CD4-positive, alpha-beta T cell (primary cell): ENCODE data around the gene RPL27A. TPM values are rescaled to one million over a fixed set of nuclear protein-coding genes. Genes with fewer than 3 reads are reported as not detected.

Experiments used
- ATAC-seq: fragments of 200-7000 bp; cut with Tn5 transposase; one replicate; pipeline ENCODE4 v1.10.0; 2022; ENCODE audit warnings: mild to moderate bottlenecking; ENCODE audit not compliant: poor library complexity
- CTCF ChIA-PET: fragments of 350-600 bp; sonication (Branson Sonifier 250); formaldehyde crosslinking; loops from one replicate; lab custom pipeline; 2021; ENCODE audit warnings: antibody characterized with exemption, inconsistent platforms; lab: Charles Lee
- POLR2A ChIA-PET: fragments of 350-600 bp; sonication (Branson Sonifier 250); formaldehyde crosslinking; loops from one replicate; lab custom pipeline; 2021; ENCODE audit warnings: antibody characterized with exemption, inconsistent platforms; lab: Charles Lee
- DNase-seq, 14 experiments: peaks; one replicate each; pipeline ENCODE4 v3.0.0-alpha.2; 2013 to 2020; ENCODE audit warnings: mixed read lengths in 2 of 14
- H3K27ac ChIP-seq, 2 donors: one replicate each; pipeline versions ENCODE4 v1.5.1 to v1.7.0; 2013; ENCODE audit warnings: low read length in 2 of 2, low read depth in 1 of 2, mild to moderate bottlenecking in 1 of 2
- H3K27me3 ChIP-seq, 2 experiments: 1 replicate in 1 of 2; 2 replicates in 1 of 2; pipeline versions ENCODE4 v1.6.1 to v1.7.0; 2013; ENCODE audit warnings: low read length in 2 of 2, control low read depth in 1 of 2, mild to moderate bottlenecking in 1 of 2, moderate library complexity in 1 of 2; ENCODE audit not compliant: insufficient read depth in 2 of 2, control insufficient read depth in 1 of 2
- H3K36me3 ChIP-seq: one replicate; pipeline ENCODE4 v1.6.1; 2013; ENCODE audit warnings: low read length, control low read depth; ENCODE audit not compliant: insufficient read depth
- H3K4me1 ChIP-seq: one replicate; pipeline ENCODE4 v1.6.1; 2013; ENCODE audit warnings: low read length, control low read depth; ENCODE audit not compliant: insufficient read depth
- H3K4me3 ChIP-seq: one replicate; pipeline ENCODE4 v1.5.1; 2013; ENCODE audit warnings: mild to moderate bottlenecking, low read length, moderate library complexity
- H3K9me3 ChIP-seq, 2 experiments: 1 replicate in 1 of 2; 2 replicates in 1 of 2; pipeline versions ENCODE4 v1.6.1 to v1.7.0; 2013; ENCODE audit warnings: low read length in 2 of 2, mild to moderate bottlenecking in 2 of 2, control low read depth in 1 of 2, moderate library complexity in 1 of 2; ENCODE audit not compliant: control insufficient read depth in 1 of 2, insufficient read depth in 1 of 2
- H3K27ac Mint-ChIP-seq: one replicate; pipeline ENCODE4 v1.8.0; 2020; ENCODE audit warnings: mixed read lengths
- H3K27me3 Mint-ChIP-seq: one replicate; pipeline ENCODE4 v1.8.0; 2021; ENCODE audit warnings: mixed read lengths
- H3K36me3 Mint-ChIP-seq: one replicate; pipeline ENCODE4 v1.8.0; 2021; ENCODE audit warnings: low read depth, mixed read lengths
- H3K4me1 Mint-ChIP-seq: one replicate; pipeline ENCODE4 v1.8.0; 2021; ENCODE audit warnings: low read depth, mixed read lengths
- H3K4me3 Mint-ChIP-seq: one replicate; pipeline ENCODE4 v1.8.0; 2020; ENCODE audit warnings: mild to moderate bottlenecking, mixed read lengths
- H3K9me3 Mint-ChIP-seq: one replicate; pipeline ENCODE4 v1.8.0; 2020; ENCODE audit warnings: mixed read lengths
- intact Hi-C, 2 experiments: fragments of 100-400 bp; cut with DNase I in 1 of 2; cut with micrococcal nuclease in 1 of 2; formaldehyde crosslinking; loops; one replicate each; pipeline versions ENCODE4 v1.15.1 to v1.9.0; 2023 to 2025; cut with DNase I, micrococcal nuclease
- total RNA-seq, 174 experiments: library from RNA in 2 of 174; stranded (reverse) in 2 of 174; gene quantifications; one replicate each; pipeline ENCODE4 v1.2.3 and lab custom pipeline; 2021 to 2026
- TF ChIP-seq, protein P1 (sequence below): fragments of 200-600 bp; IDR thresholded peaks from one replicate; pipeline ENCODE4 v1.8.0; 2022; ENCODE audit warnings: antibody characterized with exemption, mild to moderate bottlenecking

The RPL27A gene
- total RNA-seq, 2 experiments from 2014 or later, result 1,667 to 1,721 TPM

DNA sequence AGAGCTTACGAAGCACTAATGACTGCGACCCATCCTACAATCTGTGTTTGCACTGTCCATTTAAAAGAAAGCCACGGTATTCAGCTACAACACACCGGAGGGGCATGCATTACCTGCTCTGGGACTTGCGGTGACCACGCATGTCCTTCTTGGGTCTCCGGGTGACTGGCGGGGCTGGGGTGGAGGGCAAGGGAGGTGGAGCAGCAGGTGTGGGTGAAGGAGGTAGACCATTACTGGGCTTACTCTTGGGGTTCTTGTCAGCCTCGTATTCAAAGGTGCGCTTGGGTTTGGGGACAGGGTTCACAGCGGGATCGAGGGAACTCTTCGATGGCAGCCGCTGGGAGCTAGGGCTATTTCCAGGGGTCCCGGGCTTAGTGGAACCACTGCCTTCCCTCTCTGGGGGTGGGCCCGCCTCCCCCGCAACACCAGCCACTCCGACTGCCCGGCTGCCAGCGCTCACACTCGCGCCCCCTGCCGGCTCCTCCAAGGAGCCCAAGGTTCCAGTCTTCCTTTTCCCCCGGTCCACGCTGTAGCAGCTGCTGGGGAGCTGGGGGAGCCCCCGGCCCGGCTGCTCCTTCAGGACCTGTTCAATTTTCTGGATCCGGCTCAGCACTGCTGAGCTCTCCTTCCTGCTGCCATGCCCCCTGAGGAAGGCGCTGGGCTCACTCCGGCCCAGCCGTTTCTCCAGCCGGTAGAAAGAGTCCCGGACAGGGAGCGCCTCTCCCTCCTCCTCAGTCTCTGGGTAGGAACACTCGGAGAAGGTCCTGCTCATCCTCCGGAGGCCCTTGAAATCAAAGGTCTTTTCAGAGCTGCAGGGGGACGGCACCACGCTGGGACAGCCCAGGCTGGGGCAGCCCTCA, 47.5 kb downstream of the RPL27A start:
- Mint-ChIP-seq H3K4me3 (no peak overlapping the region), H3K27ac (no peak overlapping the region), H3K27me3 (peaks cover 5% of the 10 kb centered on the region), H3K9me3 (no peaks in the 10 kb centered on the region), H3K36me3 (no peaks in the 10 kb centered on the region), H3K4me1 (no peaks in the 10 kb centered on the region)
- H3K9me3 ChIP-seq, result no peaks in the 10 kb centered on the region
- ATAC-seq, result no peak
- POLR2A ChIA-PET, result no interaction called here
- no peaks in the 10 kb centered on the region for H3K27me3 ChIP-seq
- no peak for DNase-seq
- intact Hi-C loops, result no loop called here
- CTCF ChIA-PET, result no interaction called here
- TF ChIP-seq, protein P1, sequence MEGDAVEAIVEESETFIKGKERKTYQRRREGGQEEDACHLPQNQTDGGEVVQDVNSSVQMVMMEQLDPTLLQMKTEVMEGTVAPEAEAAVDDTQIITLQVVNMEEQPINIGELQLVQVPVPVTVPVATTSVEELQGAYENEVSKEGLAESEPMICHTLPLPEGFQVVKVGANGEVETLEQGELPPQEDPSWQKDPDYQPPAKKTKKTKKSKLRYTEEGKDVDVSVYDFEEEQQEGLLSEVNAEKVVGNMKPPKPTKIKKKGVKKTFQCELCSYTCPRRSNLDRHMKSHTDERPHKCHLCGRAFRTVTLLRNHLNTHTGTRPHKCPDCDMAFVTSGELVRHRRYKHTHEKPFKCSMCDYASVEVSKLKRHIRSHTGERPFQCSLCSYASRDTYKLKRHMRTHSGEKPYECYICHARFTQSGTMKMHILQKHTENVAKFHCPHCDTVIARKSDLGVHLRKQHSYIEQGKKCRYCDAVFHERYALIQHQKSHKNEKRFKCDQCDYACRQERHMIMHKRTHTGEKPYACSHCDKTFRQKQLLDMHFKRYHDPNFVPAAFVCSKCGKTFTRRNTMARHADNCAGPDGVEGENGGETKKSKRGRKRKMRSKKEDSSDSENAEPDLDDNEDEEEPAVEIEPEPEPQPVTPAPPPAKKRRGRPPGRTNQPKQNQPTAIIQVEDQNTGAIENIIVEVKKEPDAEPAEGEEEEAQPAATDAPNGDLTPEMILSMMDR, result no peak
- H3K4me1 ChIP-seq, result no peaks in the 10 kb centered on the region
- no peaks in the 10 kb centered on the region for H3K36me3 ChIP-seq
- no peak overlapping the region for H3K27ac ChIP-seq
- H3K4me3 ChIP-seq, result no peak overlapping the region

DNA sequence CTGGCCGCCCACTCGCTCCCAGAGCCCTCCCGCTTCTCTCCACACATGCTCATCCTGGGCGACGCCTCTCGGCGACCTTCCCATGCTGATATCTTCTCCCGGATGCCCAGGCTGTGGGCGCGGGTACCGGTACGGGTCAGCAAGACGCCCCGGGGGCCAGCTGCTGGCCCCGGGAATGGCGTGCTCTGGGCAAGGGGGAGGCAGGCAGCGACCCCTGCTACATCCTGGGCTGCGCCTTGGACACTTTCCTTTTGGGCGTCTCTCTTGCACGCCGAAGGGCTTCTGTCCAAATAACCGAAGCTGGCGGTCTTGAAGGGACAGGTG, 48.1 kb downstream of the RPL27A start:
- Histone ChIP-seq H3K4me3 (no peak overlapping the region), H3K27me3 (no peaks in the 10 kb centered on the region), H3K27ac (no peak overlapping the region), H3K4me1 (no peaks in the 10 kb centered on the region), H3K9me3 (no peaks in the 10 kb centered on the region), H3K36me3 (no peaks in the 10 kb centered on the region)
- Mint-ChIP-seq H3K4me3 (no peak overlapping the region), H3K4me1 (no peaks in the 10 kb centered on the region), H3K36me3 (no peaks in the 10 kb centered on the region), H3K9me3 (no peaks in the 10 kb centered on the region), H3K27ac (no peak overlapping the region), H3K27me3 (peaks cover 5% of the 10 kb centered on the region)
- ATAC-seq (no peak), DNase-seq (no peak)
- ChIA-PET CTCF (no interaction called here), POLR2A (no interaction called here)
- intact Hi-C loops, result no loop called here
- TF ChIP-seq, protein P1, result no peak

DNA sequence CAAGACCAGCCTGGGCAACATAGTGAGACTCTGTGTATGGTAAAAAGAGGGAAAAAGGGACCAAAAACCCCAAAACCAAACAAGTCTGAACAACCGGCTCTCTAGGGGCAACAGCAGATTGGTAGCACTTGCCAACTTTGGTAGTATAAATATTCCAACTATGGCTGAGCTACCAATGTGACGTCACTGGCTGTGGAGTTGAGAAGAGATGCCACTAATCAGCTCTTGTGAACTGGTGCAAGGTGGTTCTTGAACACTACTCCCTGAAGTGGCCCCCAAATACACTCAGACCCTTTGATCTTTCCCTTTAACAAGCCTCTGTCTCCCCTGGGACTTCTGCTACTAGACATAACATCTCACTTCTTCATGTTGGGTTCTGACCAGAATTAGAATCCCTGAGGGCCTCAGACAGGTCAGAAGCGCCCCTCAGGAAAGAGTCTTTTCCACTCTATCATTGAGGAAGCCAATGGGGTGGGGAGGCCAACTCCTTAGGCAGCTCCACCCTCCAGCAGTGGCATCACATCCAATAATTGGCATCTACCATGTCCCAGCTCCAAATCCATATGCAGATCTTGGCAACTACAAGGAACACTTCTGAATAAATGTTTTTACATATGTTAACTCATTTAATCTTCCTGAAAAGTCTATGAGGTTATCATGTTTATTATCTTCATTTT, 49.2 kb downstream of the RPL27A start:
- no peaks in the 10 kb centered on the region for H3K4me1 Mint-ChIP-seq
- no peaks in the 10 kb centered on the region for H3K36me3 ChIP-seq
- POLR2A ChIA-PET, result no interaction called here
- no peak overlapping the region for H3K27ac Mint-ChIP-seq
- ATAC-seq (no peak), DNase-seq (no peak)
- H3K9me3 ChIP-seq, result no peaks in the 10 kb centered on the region
- no peaks in the 10 kb centered on the region for H3K36me3 Mint-ChIP-seq
- H3K4me1 ChIP-seq, result no peaks in the 10 kb centered on the region
- no peaks in the 10 kb centered on the region for H3K27me3 ChIP-seq
- CTCF ChIA-PET, result no interaction called here
- H3K4me3 Mint-ChIP-seq, result no peak overlapping the region
- no peak overlapping the region for H3K4me3 ChIP-seq
- intact Hi-C loops, result no loop called here
- H3K9me3 Mint-ChIP-seq, result no peaks in the 10 kb centered on the region
- TF ChIP-seq, protein P1, result no peak
- peaks cover 5% of the 10 kb centered on the region for H3K27me3 Mint-ChIP-seq
- H3K27ac ChIP-seq, result no peak overlapping the region
